ENCODE results near the gene BCCIP.

DNA sequence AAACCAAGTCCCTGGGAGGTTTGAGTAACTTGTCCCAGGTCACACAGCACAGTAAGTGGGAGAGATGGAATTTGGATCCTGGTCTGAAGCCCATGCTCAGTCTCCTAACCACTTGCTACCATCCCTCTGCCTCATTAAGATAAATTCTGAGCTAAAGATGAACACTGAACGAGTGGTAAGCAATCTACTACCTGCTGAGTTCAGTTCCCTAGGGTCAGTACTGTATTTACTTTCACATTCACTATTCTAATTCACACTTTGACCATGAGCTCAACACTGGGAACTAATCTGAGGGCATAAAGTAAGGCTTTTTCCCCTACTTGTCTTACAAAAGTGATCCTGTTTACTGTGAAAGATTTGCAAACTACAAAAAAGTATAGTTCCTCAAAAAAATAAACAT lies 2.6 kb upstream of the BCCIP start:
- TF ChIP-seq, protein P1, sequence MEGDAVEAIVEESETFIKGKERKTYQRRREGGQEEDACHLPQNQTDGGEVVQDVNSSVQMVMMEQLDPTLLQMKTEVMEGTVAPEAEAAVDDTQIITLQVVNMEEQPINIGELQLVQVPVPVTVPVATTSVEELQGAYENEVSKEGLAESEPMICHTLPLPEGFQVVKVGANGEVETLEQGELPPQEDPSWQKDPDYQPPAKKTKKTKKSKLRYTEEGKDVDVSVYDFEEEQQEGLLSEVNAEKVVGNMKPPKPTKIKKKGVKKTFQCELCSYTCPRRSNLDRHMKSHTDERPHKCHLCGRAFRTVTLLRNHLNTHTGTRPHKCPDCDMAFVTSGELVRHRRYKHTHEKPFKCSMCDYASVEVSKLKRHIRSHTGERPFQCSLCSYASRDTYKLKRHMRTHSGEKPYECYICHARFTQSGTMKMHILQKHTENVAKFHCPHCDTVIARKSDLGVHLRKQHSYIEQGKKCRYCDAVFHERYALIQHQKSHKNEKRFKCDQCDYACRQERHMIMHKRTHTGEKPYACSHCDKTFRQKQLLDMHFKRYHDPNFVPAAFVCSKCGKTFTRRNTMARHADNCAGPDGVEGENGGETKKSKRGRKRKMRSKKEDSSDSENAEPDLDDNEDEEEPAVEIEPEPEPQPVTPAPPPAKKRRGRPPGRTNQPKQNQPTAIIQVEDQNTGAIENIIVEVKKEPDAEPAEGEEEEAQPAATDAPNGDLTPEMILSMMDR (IDR thresholded peaks at IDR 0.05; ENCODE audit: low read depth, low read length), result no peak
- no peak for TF ChIP-seq POLR2A (IDR thresholded peaks at IDR 0.05; ENCODE audit: extremely low read depth, insufficient read length)
- TF ChIP-seq, protein P2, sequence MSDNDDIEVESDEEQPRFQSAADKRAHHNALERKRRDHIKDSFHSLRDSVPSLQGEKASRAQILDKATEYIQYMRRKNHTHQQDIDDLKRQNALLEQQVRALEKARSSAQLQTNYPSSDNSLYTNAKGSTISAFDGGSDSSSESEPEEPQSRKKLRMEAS (IDR thresholded peaks at IDR 0.05; ENCODE audit: low read depth, low read length), result no peak
